Measurements from ENCODE around the gene NAT16.
A peak's percentile ranks its signal among the peaks of the same experiment; 100 is the strongest.
"Not testable (repeated sequence)": the region's sequence is repeated elsewhere in the genome, so short reads cannot be mapped to it uniquely, and the experiment has no call there.

The NAT16 gene

DNA sequence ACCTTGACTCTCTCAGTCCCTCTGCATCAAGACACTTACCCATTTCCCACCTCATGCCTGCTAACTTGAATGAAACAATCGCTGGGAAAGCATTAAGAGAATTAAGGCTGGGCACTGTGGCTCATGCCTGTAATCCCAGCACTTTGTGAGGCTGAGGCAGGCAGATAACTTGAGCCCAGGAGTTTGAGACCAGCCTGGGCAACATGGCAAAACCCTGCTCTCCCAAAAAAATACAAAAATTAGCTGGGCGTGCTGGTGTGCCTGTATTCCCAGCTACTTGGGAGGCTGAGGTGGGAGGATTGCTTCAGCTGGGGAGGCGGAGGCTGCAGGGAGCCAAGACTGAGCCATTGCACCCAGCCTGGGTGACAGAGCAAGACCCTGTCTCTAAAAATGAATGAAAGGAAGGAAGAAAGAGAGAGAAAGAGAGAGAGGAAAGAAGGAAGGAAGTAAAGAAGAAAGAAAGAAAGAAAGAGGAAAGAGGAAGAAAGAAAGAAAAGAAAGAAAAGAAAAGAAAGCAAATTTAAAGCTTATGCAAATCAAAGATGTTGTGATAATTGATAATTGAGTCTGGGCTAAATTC lies 52.5 kb downstream of the NAT16 start:
- DNase-seq (ENCODE audit: low spot score) = no peak

- peak; percentile 27 for DNase-seq (ENCODE audit: low spot score)
Measured at GRCh38 chr7:101126651-101127459, 53.2 kb downstream of the NAT16 start, which contains the start of gene SERPINE1. TSS of gene SERPINE1 (plus strand) at chr7:101127104. CDS start at chr7:101128394, 1,290 bp downstream.

- DNase-seq (ENCODE audit: low spot score) = no peak
Measured at GRCh38 chr7:101125989-101126650, 54.0 kb downstream of the NAT16 start.

GRCh38 chr7:101124376-101125056 lies 55.6 kb downstream of the NAT16 start:
- DNase-seq (ENCODE audit: low spot score) = no peak

- no peak for DNase-seq (ENCODE audit: low spot score)
Measured at GRCh38 chr7:101123703-101124068, 56.4 kb downstream of the NAT16 start.

DNA sequence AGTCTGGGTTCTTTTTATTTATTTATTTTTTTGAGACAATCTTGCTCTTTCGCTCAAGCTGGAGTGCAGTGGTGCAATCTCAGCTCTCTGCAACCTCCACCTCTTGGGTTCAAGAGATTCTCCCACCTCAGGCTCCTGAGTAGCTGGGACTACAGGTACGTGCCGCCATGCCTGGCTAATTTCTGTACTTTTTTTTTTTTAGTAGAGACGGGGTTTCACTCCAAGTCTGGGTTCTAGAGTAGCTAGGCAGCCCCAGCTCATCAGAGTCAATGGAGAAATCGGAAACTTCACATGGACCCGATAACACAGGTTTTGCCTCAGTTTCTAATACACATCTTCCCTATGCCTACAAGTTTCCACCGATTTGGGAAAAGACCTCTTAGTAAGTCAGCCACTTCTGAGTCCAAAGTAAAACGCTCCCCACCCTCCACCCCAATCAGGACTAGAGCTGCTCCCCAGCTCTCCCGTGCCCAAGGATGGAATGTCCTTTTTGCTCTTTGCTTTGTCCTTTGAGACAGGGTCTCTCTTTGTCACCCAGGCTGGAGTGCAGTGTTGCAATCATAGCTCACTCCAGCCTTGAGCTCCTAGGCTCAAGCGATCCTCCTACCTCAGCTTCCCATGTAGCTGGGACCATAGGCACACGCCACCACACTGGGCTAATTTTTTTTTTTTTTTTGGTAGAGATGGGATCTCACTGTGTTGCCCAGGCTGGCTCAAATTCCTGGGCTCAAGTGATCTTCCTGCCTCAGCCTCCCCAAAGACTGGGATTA lies 57.0 kb downstream of the NAT16 start:
- no peak for DNase-seq (ENCODE audit: low spot score)

- no peak for DNase-seq (ENCODE audit: low spot score)
Measured at GRCh38 chr7:101121991-101122932, 57.8 kb downstream of the NAT16 start.

- not testable (repeated sequence) for DNase-seq (ENCODE audit: low spot score)
Measured at GRCh38 chr7:101121631-101121990, 58.5 kb downstream of the NAT16 start.

Small RNAs within 50 kb of the gene (small RNA-seq; reads per million reads assigned to genes)
- gene MIR4653 = 0 reads per million in 2 experiments

Data from SK-N-DZ (cell line).